Measurements from ENCODE around the gene CGB3. TPM values are rescaled to one million over a fixed set of nuclear protein-coding genes. Genes with fewer than 3 reads are reported as not detected.
A peak's percentile ranks its signal among the peaks of the same experiment; 100 is the strongest.

CGB3 gene
- total and polyA plus RNA-seq, 5 donors from 2014 or later, result not detected

DNA sequence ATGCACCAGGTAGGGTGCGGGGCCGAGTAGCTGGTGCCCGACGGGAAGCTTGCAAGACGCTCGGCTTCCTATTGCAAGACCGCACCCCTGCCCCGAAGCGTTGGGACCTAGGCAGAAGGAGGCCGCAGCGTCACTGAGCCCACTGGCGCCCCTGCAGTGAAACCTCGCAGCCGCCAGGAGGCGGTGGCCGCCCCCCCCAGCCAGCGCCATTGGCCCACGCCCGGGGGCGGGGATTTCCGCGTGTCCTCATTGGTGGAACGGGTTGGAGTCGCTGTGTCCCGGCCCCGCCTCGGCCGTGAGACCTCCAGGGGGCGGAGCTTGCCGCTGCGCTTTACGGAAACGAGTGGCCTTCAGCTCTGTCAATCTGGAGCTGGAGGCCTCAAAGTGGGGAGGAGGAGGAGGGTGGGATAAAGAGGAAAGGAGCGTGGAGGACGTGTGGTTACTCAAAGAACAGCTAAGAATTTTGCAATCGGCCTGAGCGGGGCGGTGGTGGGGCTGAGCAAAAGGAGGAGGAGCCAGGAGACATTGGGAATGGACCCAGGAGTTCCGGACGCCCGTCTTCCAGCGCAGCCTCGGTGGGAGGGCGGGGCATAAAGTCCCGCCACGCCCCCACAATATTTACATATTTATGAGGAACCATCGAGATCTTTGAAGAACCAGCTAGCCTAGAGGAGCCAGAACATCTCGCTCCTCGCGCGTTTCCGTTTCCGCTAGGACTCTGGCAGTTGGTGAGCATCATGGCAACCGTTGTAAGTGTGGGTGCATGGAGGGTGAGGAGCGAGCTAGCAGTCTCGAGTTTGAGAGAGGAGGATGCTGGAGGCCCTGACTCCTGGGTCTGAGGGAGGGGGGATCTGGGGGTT lies 30.7 kb downstream of the CGB3 start, which contains the start of the genes GYS1 and RUVBL2:
TSS of gene GYS1 (minus strand) at position 135 of the 860 bp plus-strand sequence. CDS start 197 bp downstream, outside the sequence.
TSS of gene RUVBL2 (plus strand) at position 713 of the 860 bp plus-strand sequence. CDS start at position 738, 25 bp downstream.
- Histone ChIP-seq H3K27ac (ENCODE audit: insufficient read depth, low read length, poor library complexity, severe bottlenecking) (peak within 1 kb of the TSS; percentile 90), H3K27me3 (ENCODE audit: control insufficient read depth, insufficient read depth, low read length) (no peaks in the 10 kb centered on the region), H3K9me3 (ENCODE audit: control insufficient read depth in 2 of 2, low read length in 2 of 2) (no peaks in the 10 kb centered on the region), H3K36me3 (ENCODE audit: control insufficient read depth, insufficient read depth, low read length) (no peaks in the 10 kb centered on the region), H3K4me3 (ENCODE audit: low read depth, low read length) (peak within 1 kb of the TSS; percentile 85), H3K4me1 (ENCODE audit: control insufficient read depth, insufficient read depth, low read length, poor library complexity, severe bottlenecking) (peaks cover 30% of the 10 kb centered on the region)
- H3K27ac Mint-ChIP-seq, result peak within 1 kb of the TSS; percentile 97 to 99 (median 98)
- no peaks in the 10 kb centered on the region for H3K27me3 Mint-ChIP-seq
- peaks cover 9 to 50% (median 34%) of the 10 kb centered on the region in 4 donors for H3K4me1 Mint-ChIP-seq
- DNase-seq, result peak; percentile 98 to 100 (median 99)
- peak; percentile 90 to 93 for ATAC-seq (ENCODE audit: low read depth in 2 of 2)
- H3K9me3 Mint-ChIP-seq, result no peaks in the 10 kb centered on the region
- H3K36me3 Mint-ChIP-seq, result peaks cover 12% of the 10 kb centered on the region
- H3K4me3 Mint-ChIP-seq, result peak within 1 kb of the TSS; percentile 89 to 97 (median 94)

DNA sequence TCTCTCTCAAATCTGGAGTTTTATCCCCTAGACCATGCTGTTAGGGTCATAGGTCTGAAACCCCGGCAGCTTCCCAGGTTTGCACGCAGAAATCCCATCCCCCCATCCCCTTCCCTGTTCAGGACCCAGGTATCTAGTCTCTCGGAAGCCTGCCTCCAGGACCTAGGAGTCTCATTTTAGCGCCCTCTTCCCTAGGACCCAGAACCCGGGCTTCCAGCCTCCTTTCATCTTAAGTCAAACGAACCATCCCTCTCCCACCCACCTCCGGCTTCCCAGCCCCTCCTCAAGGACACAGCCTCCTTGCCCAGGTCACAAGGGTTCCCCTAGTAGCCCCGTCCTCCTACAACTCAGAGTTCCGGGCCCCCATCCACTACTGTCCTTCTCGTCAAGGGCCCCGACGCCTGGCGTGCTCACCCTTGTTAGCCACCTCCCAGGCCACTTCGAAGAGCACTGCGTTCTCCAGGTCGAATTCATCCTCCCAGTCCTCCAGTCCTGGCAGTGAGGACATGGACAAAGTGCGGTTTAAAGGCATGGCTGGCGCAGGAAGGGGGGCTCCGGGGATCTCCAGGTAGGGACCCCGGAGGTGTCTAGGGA lies 31.5 kb downstream of the CGB3 start:
- Histone ChIP-seq H3K27ac (ENCODE audit: insufficient read depth, low read length, poor library complexity, severe bottlenecking) (peak overlapping the region; percentile 90), H3K36me3 (ENCODE audit: control insufficient read depth, insufficient read depth, low read length) (peaks cover 4% of the 10 kb centered on the region), H3K4me3 (ENCODE audit: low read depth, low read length) (peak overlapping the region; percentile 83), H3K4me1 (ENCODE audit: control insufficient read depth, insufficient read depth, low read length, poor library complexity, severe bottlenecking) (peaks cover 30% of the 10 kb centered on the region), H3K9me3 (ENCODE audit: control insufficient read depth in 2 of 2, low read length in 2 of 2) (no peaks in the 10 kb centered on the region), H3K27me3 (ENCODE audit: control insufficient read depth, insufficient read depth, low read length) (no peaks in the 10 kb centered on the region)
- peaks cover 17% of the 10 kb centered on the region for H3K36me3 Mint-ChIP-seq
- H3K27me3 Mint-ChIP-seq, result no peaks in the 10 kb centered on the region
- DNase-seq (no peak), ATAC-seq (ENCODE audit: low read depth in 2 of 2) (no peak)
- no peaks in the 10 kb centered on the region for H3K9me3 Mint-ChIP-seq
- peak overlapping the region; percentile 89 to 97 (median 94) for H3K4me3 Mint-ChIP-seq
- peaks cover 9 to 49% (median 33%) of the 10 kb centered on the region in 4 donors for H3K4me1 Mint-ChIP-seq
- peak overlapping the region; percentile 73 to 99 (median 97) for H3K27ac Mint-ChIP-seq

DNA sequence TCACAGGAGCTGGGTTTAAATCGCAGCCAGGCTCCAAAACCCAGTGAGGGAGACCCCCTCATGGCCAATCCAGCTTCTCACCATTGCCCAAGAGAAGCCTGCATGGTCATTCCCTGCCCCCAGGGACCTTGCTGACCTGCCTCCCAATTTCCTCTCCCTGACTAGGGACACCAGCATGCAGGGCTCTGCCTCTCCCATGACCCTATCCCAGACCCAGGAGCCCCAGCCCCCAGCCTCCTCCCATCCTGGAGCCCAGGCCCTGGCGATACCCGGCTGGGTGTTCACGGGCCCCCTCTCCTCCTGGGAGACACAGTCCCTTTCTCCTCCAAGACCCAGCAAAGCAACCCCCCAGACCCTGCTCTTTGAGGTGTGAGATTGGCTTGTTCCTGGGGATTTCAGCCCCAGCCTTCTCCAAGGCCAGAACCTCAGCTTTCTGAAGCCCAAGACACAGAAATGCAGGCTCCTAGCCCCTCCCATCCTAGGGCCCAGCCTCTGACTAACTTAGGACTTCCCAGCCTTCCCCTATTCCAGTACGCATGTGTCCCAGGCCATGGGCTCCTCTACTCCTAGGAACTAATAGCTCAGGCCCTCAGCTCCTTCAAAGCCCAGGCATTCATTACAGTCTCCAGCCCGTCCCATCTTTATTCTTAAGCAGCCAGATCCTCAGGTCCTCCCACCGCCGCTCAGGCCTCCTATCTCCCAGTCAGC lies 32.1 kb downstream of the CGB3 start:
- H3K4me3 Mint-ChIP-seq, result peak overlapping the region; percentile 89 to 97 (median 94)
- Histone ChIP-seq H3K27ac (ENCODE audit: insufficient read depth, low read length, poor library complexity, severe bottlenecking) (peak overlapping the region; percentile 90), H3K4me1 (ENCODE audit: control insufficient read depth, insufficient read depth, low read length, poor library complexity, severe bottlenecking) (peaks cover 30% of the 10 kb centered on the region), H3K9me3 (ENCODE audit: control insufficient read depth in 2 of 2, low read length in 2 of 2) (no peaks in the 10 kb centered on the region), H3K36me3 (ENCODE audit: control insufficient read depth, insufficient read depth, low read length) (peaks cover 4% of the 10 kb centered on the region), H3K27me3 (ENCODE audit: control insufficient read depth, insufficient read depth, low read length) (no peaks in the 10 kb centered on the region), H3K4me3 (ENCODE audit: low read depth, low read length) (peak overlapping the region; percentile 83)
- peaks cover 9 to 51% (median 32%) of the 10 kb centered on the region in 4 donors for H3K4me1 Mint-ChIP-seq
- no peaks in the 10 kb centered on the region for H3K9me3 Mint-ChIP-seq
- H3K27ac Mint-ChIP-seq, result peak overlapping the region; percentile 73 to 99 (median 97)
- DNase-seq, result no peak
- no peaks in the 10 kb centered on the region for H3K27me3 Mint-ChIP-seq
- H3K36me3 Mint-ChIP-seq, result peaks cover 17% of the 10 kb centered on the region
- ATAC-seq (ENCODE audit: low read depth in 2 of 2), result no peak

DNA sequence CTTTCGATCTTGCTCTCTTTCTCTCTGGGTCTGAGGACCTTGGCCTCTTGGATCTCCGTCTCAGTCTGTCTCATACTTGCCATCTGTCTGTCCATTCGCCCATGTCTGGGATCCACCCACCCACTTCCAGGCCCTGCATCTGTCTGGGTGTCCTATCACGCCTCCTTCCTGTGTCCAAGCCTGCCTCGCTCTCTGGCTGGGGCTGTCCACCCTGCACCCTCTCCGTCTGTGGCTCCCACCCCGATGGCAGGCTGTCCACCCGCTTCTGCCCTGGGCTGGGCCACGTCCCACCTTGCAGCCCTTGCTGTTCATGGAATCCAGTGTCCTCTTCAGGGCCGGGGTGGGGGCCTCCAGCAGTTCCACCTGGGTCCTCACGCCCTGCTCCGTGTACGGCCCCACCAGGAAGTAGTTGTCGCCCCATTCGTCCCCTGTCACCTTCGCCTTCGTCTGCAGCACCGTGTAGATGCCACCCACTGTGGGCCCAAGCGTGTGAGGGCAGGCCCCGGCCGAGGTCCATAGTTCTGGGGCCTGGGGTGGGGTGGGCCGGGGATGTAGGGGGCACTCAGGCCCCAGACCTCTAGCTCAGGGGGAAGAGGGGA lies 33.0 kb downstream of the CGB3 start:
- DNase-seq, result no peak

DNA sequence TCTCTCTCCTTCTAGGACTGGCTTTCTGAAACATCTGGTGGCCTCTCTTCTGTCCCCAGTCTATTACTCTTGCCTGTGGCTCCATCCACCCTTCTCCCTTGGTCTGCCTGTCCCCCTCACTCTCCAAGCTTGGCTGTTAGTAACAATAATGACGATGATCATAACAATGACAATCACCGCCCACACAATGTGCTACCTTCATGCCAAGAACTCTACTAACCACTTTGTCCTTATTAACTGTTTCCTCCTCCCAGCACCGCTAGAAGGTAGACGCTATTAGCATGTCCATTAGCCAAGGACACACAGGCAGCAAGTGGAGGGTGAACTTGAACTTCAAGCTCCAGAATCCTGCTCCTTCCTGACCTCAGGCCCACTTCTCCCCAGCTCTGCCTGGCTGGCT lies 33.7 kb downstream of the CGB3 start:
- H3K4me3 ChIP-seq (ENCODE audit: low read depth, low read length), result no peak overlapping the region
- H3K27me3 ChIP-seq (ENCODE audit: control insufficient read depth, insufficient read depth, low read length), result no peaks in the 10 kb centered on the region
- H3K4me1 Mint-ChIP-seq, result peaks cover 9 to 50% (median 30%) of the 10 kb centered on the region in 4 donors
- peak overlapping the region in 2 of 3 donors; percentile 65 to 74 for H3K27ac Mint-ChIP-seq
- no peaks in the 10 kb centered on the region for H3K9me3 ChIP-seq (ENCODE audit: control insufficient read depth in 2 of 2, low read length in 2 of 2)
- H3K4me3 Mint-ChIP-seq, result peak overlapping the region in 3 of 4 donors; percentile 12 to 43 (median 27)
- no peaks in the 10 kb centered on the region for H3K9me3 Mint-ChIP-seq
- DNase-seq (no peak), ATAC-seq (ENCODE audit: low read depth in 2 of 2) (no peak)
- H3K27ac ChIP-seq (ENCODE audit: insufficient read depth, low read length, poor library complexity, severe bottlenecking), result no peak overlapping the region
- H3K27me3 Mint-ChIP-seq, result no peaks in the 10 kb centered on the region
- H3K36me3 Mint-ChIP-seq, result peaks cover 17% of the 10 kb centered on the region
- peaks cover 30% of the 10 kb centered on the region for H3K4me1 ChIP-seq (ENCODE audit: control insufficient read depth, insufficient read depth, low read length, poor library complexity, severe bottlenecking)
- peaks cover 4% of the 10 kb centered on the region for H3K36me3 ChIP-seq (ENCODE audit: control insufficient read depth, insufficient read depth, low read length)

More for the DNA sequence above, 33.0 kb downstream of the CGB3 start:
- peak overlapping the region in 3 of 4 donors; percentile 19 to 54 (median 43) for H3K4me3 Mint-ChIP-seq
- H3K27me3 Mint-ChIP-seq, result no peaks in the 10 kb centered on the region
- H3K27ac ChIP-seq (ENCODE audit: insufficient read depth, low read length, poor library complexity, severe bottlenecking), result no peak overlapping the region
- H3K36me3 Mint-ChIP-seq, result peaks cover 17% of the 10 kb centered on the region
- no peaks in the 10 kb centered on the region for H3K27me3 ChIP-seq (ENCODE audit: control insufficient read depth, insufficient read depth, low read length)
- no peaks in the 10 kb centered on the region for H3K9me3 ChIP-seq (ENCODE audit: control insufficient read depth in 2 of 2, low read length in 2 of 2)
- ATAC-seq (ENCODE audit: low read depth in 2 of 2), result no peak
- H3K9me3 Mint-ChIP-seq, result no peaks in the 10 kb centered on the region
- H3K27ac Mint-ChIP-seq, result peak overlapping the region in 2 of 3 donors; percentile 32 to 93
- H3K4me1 ChIP-seq (ENCODE audit: control insufficient read depth, insufficient read depth, low read length, poor library complexity, severe bottlenecking), result peaks cover 30% of the 10 kb centered on the region
- peaks cover 9 to 50% (median 30%) of the 10 kb centered on the region in 4 donors for H3K4me1 Mint-ChIP-seq
- no peak overlapping the region for H3K4me3 ChIP-seq (ENCODE audit: low read depth, low read length)
- peaks cover 4% of the 10 kb centered on the region for H3K36me3 ChIP-seq (ENCODE audit: control insufficient read depth, insufficient read depth, low read length)

DNA sequence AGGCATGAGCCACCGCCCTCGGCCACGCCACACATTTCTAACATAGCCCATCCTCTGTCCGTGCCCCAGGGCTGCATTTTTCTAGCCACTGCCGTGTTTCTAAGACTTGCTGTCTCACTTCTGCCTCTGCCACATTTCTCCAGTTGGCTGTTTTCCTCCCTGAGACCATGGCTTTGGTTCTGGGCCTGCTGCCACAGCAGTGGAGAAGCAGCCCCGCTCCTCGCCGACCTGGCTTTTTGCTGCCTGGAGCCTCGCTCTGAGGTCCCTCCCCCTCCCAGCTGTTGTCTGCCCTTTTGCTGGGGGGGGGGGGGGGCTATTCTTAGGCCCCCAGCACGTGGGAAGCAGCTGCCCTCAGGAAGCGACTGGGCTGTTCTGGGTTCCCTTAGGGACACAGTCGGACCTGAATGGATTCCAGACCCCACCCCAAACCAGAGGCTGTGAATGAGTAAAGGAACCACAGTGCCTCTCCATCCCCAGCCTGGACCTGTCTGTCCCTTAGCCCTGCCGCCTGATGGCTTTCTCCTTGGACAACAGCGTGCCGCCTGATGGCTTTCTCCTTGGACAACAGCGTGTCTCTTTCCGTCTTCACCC lies 34.3 kb downstream of the CGB3 start:
- no peak for ATAC-seq (ENCODE audit: low read depth in 2 of 2)
- no peak overlapping the region for H3K27ac ChIP-seq (ENCODE audit: insufficient read depth, low read length, poor library complexity, severe bottlenecking)
- Mint-ChIP-seq H3K27ac (peak overlapping the region in 1 of 3 donors; percentile 74), H3K27me3 (no peaks in the 10 kb centered on the region), H3K4me3 (peak overlapping the region in 2 of 4 donors; percentile 29 to 43), H3K4me1 (peaks cover 4 to 44% (median 26%) of the 10 kb centered on the region in 4 donors), H3K36me3 (peaks cover 17% of the 10 kb centered on the region), H3K9me3 (no peaks in the 10 kb centered on the region)
- no peak for DNase-seq
- no peaks in the 10 kb centered on the region for H3K9me3 ChIP-seq (ENCODE audit: control insufficient read depth in 2 of 2, low read length in 2 of 2)
- peaks cover 29% of the 10 kb centered on the region for H3K4me1 ChIP-seq (ENCODE audit: control insufficient read depth, insufficient read depth, low read length, poor library complexity, severe bottlenecking)
- H3K4me3 ChIP-seq (ENCODE audit: low read depth, low read length), result no peak overlapping the region
- H3K36me3 ChIP-seq (ENCODE audit: control insufficient read depth, insufficient read depth, low read length), result peaks cover 4% of the 10 kb centered on the region
- H3K27me3 ChIP-seq (ENCODE audit: control insufficient read depth, insufficient read depth, low read length), result no peaks in the 10 kb centered on the region

DNA sequence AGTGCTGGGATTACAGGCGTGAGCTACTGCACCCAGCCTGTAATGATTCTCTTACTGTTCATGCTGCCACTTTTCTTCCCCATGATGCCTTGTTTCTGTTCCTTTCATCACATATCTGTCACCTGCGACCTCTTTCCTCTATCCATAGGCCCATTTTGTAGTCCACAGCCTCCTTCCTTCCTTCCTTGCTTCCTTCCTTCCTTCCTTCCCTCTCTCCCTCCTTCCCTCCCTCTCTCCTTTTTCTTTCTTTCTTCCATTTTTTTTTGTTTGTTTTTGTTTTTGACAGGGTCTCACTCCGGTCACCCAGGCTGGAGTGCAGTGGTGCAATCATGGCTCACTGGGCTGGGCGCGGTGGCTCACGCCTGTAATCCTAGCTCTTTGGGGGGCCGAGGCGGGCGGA lies 35.3 kb downstream of the CGB3 start:
- H3K27me3 Mint-ChIP-seq, result no peaks in the 10 kb centered on the region
- H3K27ac Mint-ChIP-seq, result no peak overlapping the region
- DNase-seq, result no peak
- no peaks in the 10 kb centered on the region for H3K9me3 ChIP-seq (ENCODE audit: control insufficient read depth in 2 of 2, low read length in 2 of 2)
- ATAC-seq (ENCODE audit: low read depth in 2 of 2), result no peak
- H3K36me3 ChIP-seq (ENCODE audit: control insufficient read depth, insufficient read depth, low read length), result peaks cover 4% of the 10 kb centered on the region
- H3K4me1 ChIP-seq (ENCODE audit: control insufficient read depth, insufficient read depth, low read length, poor library complexity, severe bottlenecking), result peaks cover 19% of the 10 kb centered on the region
- H3K36me3 Mint-ChIP-seq, result peaks cover 17% of the 10 kb centered on the region
- H3K4me3 ChIP-seq (ENCODE audit: low read depth, low read length), result no peak overlapping the region
- H3K9me3 Mint-ChIP-seq, result no peaks in the 10 kb centered on the region
- H3K27me3 ChIP-seq (ENCODE audit: control insufficient read depth, insufficient read depth, low read length), result no peaks in the 10 kb centered on the region
- no peak overlapping the region for H3K4me3 Mint-ChIP-seq
- no peak overlapping the region for H3K27ac ChIP-seq (ENCODE audit: insufficient read depth, low read length, poor library complexity, severe bottlenecking)
- H3K4me1 Mint-ChIP-seq, result peaks cover 4 to 36% (median 19%) of the 10 kb centered on the region in 4 donors
